HG03108 (cell line): Measurements from ENCODE around the gene UBL4B.

Experiments used
- ATAC-seq: cut with Tn5 transposase; IDR thresholded peaks from one replicate; pipeline ENCODE4 v1.9.1; 2021; ENCODE audit warnings: moderate library complexity; ENCODE audit not compliant: unreplicated experiment

UBL4B gene

DNA sequence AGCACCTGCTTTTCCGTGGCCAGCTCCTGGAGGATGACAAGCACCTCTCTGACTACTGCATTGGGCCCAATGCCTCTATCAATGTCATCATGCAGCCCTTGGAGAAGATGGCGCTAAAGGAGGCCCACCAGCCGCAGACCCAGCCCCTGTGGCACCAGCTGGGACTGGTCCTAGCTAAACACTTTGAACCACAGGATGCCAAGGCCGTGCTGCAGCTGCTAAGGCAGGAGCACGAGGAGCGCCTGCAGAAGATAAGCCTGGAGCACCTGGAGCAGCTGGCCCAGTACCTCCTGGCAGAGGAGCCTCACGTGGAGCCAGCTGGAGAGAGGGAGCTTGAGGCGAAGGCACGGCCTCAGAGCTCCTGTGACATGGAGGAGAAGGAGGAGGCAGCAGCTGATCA, 413 bp downstream of the UBL4B start:
- ATAC-seq: no peak

GRCh38 chr1:110113551-110113950, 1.3 kb downstream of the UBL4B start:
- ATAC-seq: no peak

GRCh38 chr1:110114173-110114572, 1.9 kb downstream of the UBL4B start:
- ATAC-seq: no peak

DNA sequence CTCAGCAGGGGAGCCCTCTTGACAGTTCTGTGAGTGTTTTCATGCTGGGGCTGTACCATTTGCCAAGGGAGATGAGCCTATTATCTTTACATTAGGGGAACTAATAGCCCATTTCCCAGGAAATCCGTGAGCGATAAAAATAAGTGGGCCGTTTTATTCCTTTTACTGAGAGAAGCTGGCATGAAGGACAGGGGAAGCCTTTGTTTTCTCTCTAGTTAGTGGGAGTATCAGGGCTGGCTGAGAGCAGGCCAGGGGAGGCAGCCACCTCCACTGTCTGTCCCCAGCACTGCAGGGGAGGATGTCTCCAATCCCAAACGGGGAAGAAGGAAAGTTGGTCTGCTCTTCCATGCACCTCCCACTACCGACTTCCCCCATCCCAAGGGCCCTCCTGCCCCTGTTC, 2.5 kb downstream of the UBL4B start:
- ATAC-seq: no peak

DNA sequence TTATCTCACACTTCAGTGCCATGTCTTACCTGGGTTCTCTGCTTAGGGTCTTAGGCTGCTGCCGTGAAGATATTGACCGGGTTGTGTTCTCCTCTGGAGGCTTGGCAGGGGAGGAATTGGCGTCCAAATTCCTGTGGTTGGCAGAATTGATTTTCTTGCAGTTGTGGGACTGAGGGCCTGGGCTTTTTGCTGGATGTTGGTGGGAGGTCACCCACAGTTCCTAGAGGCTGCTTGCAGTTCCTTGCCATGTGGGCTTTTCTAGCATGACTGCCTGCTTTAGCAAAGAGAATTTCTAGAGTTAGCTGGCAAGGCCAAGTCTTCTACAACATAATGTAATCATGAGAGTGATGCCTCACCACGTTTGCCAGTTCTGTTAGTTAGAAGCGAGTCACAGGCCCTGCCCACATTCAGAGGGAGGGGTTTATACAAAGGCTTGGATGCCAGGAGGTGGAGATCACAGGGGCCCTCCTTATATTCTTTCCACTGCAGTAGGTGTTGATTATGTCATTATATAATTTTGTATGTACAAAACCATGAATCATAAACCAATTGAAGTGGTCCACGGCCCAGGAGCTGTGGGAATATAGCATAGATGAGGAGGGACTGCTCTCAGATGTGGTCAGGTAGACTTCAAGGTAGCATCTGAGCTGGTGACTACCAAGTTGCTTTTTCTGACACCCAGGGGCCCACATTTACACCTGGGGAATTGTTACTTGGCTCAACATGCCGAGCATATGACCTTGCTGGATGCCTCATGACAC, 6.6 kb downstream of the UBL4B start:
- no peak for ATAC-seq

- ATAC-seq: no peak
Observed at GRCh38 chr1:110119843-110120242, 7.6 kb downstream of the UBL4B start.

GRCh38 chr1:110120960-110121561, 8.8 kb downstream of the UBL4B start:
- ATAC-seq: no peak

DNA sequence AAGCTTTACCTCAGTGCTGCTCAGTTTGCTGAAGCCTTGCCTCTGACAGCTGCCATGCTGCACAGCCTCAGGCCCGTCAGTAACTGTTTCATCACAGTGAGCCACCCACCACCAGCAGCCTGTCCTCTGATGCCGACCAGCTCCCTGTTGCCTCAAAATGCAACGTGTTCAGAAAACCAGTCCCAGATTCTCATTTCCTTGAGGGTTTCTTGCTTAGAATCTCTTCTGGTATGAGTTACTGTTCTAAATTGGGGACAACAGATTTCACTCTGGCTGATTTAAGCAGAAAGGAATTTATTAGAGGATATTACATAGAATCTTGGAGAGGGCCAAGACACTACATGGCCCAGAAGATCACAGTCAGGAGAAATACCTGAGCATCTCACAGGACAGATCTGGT, 11.0 kb downstream of the UBL4B start:
- ATAC-seq: no peak

DNA sequence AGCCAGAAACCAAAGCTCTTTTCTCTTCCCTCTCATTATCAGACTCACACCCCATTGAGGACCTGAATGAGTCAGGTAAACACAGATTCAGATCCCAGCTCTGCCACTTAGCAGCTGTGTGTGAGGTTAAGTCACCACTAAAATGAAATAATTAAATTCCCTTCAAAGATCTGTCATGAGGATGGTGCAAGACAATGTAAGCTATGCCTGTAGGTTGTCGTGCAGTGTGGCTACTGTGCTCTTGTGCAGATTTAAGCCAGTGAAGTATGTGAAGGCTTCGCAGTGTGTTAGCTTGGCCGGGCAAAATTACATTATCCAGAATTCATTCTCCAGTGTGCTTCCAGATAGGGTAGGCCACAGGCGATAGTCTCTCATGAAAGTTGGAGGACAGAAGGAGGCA, 13.6 kb downstream of the UBL4B start:
- ATAC-seq: no peak

- no peak for ATAC-seq
Observed at GRCh38 chr1:110130113-110130591, 17.9 kb downstream of the UBL4B start.

- no peak for ATAC-seq
Observed at GRCh38 chr1:110130989-110131388, 18.7 kb downstream of the UBL4B start.

- no peak for ATAC-seq
Observed at GRCh38 chr1:110132682-110133081, 20.4 kb downstream of the UBL4B start.

DNA sequence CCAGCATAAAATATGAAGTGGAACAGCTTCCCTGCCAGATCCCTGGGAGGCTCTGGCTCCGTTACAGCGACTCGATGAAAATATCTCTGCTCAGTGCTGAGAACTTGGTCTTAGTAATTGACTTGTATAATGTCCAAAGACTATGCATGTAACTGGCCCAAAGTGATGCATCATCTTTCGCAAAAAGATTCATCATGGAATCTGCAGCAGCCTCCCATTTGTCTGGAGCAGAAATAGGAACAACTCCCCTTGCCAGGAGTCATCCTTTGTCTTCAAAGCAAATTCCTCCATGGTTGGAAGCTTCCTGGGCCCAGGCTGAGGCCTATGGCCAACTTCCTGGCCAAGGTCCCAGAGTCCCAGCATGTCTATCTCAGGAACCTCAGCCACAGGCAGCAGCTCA, 21.2 kb downstream of the UBL4B start:
- ATAC-seq: no peak

GRCh38 chr1:110134050-110134595, 21.9 kb downstream of the UBL4B start:
- no peak for ATAC-seq

GRCh38 chr1:110135246-110135645, 23.0 kb downstream of the UBL4B start:
- no peak for ATAC-seq

- no peak for ATAC-seq
Observed at GRCh38 chr1:110135666-110136065, 23.4 kb downstream of the UBL4B start.

DNA sequence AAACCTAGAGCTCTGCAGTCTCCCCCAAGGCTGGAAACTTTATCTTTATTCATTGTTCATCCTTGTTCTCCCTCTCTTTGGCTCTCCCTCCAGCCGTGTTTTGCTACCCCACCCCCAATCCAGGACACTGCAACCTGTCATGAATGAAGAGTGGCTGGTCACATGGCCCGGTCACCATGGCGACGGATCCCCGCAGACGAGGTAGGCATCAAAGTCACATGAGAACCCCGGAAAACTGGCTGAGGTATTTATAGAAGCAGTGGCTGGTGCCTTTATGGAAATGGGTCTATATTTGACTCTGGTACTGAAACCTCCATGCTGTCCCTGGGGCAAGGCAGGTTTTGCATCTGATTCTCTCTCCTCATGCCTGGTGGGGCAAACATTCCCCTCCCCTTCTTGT, 24.7 kb downstream of the UBL4B start:
- no peak for ATAC-seq

DNA sequence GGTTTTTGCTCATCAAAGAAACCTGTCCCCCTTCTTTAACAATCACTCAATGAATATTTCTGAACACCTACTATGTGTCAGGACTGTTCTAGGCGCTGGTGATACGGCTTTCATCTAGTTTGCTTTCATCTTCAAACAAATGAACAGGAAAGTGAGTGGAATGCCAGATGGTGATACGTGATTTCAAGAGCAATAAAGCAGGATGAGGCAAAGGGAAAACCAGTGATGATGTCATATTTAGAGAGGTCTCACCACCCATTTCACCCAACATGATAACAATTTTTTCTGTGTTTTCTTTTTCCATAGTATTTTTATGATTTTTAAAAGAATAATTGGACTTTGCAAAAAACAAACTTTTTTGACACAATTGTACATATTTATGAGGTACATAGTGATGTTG, 26.7 kb downstream of the UBL4B start:
- no peak for ATAC-seq

GRCh38 chr1:110144366-110144765, 32.1 kb downstream of the UBL4B start:
- no peak for ATAC-seq

- ATAC-seq: no peak
Observed at GRCh38 chr1:110148961-110149360, 36.7 kb downstream of the UBL4B start.

DNA sequence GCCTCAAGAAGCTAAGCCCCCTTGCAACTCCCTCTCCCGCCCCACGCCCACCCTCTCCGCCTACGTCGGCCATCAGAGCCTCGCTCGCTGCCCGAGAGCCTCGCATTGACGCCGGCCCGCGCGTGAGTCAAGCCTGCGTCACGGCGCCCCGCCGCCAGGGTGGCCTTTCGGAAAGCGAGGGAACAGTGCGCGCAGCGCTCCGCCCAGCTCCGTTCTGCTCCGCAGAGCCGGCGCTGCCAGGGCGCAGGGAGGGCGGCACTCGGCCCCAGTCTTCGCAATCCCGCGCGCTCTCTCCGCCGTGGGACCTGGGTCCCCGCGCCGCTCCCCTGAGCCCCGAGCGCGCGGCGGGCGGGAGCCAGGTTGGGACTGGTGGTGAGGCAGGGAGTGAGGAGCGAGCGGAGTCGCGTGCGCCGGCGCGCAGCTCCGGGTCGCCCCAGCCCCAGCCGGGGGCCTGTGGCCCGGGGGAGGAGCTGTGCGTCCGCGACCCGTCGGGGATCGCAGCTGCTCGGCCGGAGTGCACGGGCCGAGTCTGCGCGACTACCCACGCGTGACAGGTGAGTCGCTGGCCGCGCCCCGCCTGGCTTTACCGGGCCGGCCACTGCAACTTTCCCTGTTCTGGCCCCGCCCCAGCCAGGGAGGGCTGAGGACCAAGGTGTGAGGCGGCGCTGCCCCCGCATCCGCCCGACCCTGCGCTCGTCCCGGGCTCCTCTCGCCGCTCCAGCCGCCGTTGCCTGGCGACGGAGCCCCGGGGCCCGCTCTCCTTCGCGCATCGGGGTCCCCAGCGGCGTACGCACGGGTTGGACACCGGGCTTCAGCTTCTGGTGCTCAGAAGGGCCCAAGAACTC, 38.3 kb downstream of the UBL4B start, which contains the start of gene SLC6A17:
SLC6A17 (plus strand) TSS at position 165 of the 845 bp plus-strand sequence. CDS start 16,436 bp downstream, outside the sequence.
- no peak for ATAC-seq
